HCT116 (cell line): ENCODE data around the gene CDHR3. TPM values are rescaled to one million over a fixed set of nuclear protein-coding genes. Genes with fewer than 3 reads are reported as not detected.

Experiments
- ATAC-seq: fragments of 200-7000 bp; cut with Tn5 transposase; 2 replicates; pipeline ENCODE4 v1.9.1; 2020; ENCODE audit warnings: mild to moderate bottlenecking, moderate library complexity
- BruUV-seq: library from RNA; stranded (reverse); fragments of 400-500 nt; replicated peaks from 2 replicates; lab custom pipeline; 2021; lab: Mats Ljungman, UMichigan
- CTCF ChIA-PET: fragments of 300-600 bp; sonication (Branson Sonifier 250); formaldehyde crosslinking; loops from one replicate; lab custom pipeline; 2021; ENCODE audit warnings: antibody characterized with exemption; lab: Charles Lee
- POLR2A ChIA-PET: fragments of 300-600, 350-600 bp; sonication (Branson Sonifier 250); formaldehyde crosslinking; loops from one replicate; lab custom pipeline; 2021; ENCODE audit warnings: antibody characterized with exemption; lab: Charles Lee
- RAD21 ChIA-PET, 2 experiments: fragments of 300-600 bp; sonication (Branson Sonifier 250); formaldehyde crosslinking; loops; one replicate each; lab custom pipeline; 2023; ENCODE audit warnings: low total read pairs in 2 of 2; ENCODE audit not compliant: uncharacterized antibody in 2 of 2, unreplicated experiment in 2 of 2, low non-redundant PET in 1 of 2; lab: Charles Lee
- DNase-seq: peaks from one replicate; pipeline ENCODE4 v3.0.0-alpha.2; 2010; ENCODE audit warnings: low read depth, low spot score
- H2AFZ ChIP-seq: fragments of 200-600 bp; shearing (Covaris generic), sonication (generic); 2 replicates; pipeline ENCODE4 v1.6.1; 2017; ENCODE audit warnings: low read depth, mixed run types, mixed read lengths, antibody characterized with exemption, low read length; ENCODE audit not compliant: poor library complexity, severe bottlenecking
- H3K27ac ChIP-seq: 2 replicates; pipeline ENCODE4 v1.5.1; 2012; ENCODE audit warnings: low read depth, low read length
- H3K27me3 ChIP-seq: fragments of 200-600 bp; sonication (generic); 2 replicates; pipeline ENCODE4 v1.6.1; 2016; ENCODE audit warnings: mixed run types, low read length, mixed read lengths; ENCODE audit not compliant: insufficient read depth
- H3K36me3 ChIP-seq, 2 experiments: fragments of 200-500 bp in 1 of 2; fragments of 200-600 bp in 1 of 2; sonication (Bioruptor generic) in 1 of 2; sonication (generic) in 1 of 2; 2 replicates each; pipeline versions ENCODE4 v1.5.1 to v1.6.1; 2014 to 2016; ENCODE audit warnings: low read length in 2 of 2, inconsistent platforms in 1 of 2, mixed read lengths in 1 of 2, mixed run types in 1 of 2; ENCODE audit not compliant: insufficient read depth in 2 of 2, control insufficient read depth in 1 of 2
- H3K4me1 ChIP-seq, 2 experiments: fragments of 200-600 bp in 1 of 2; sonication (generic) in 1 of 2; 2 replicates each; pipeline versions ENCODE4 v1.5.1 to v1.6.1; 2012 to 2017; ENCODE audit warnings: low read length in 2 of 2, inconsistent platforms in 1 of 2, mild to moderate bottlenecking in 1 of 2, mixed read lengths in 1 of 2, mixed run types in 1 of 2, moderate library complexity in 1 of 2; ENCODE audit not compliant: insufficient read depth in 2 of 2, control insufficient read depth in 1 of 2
- H3K4me2 ChIP-seq: fragments of 200-600 bp; sonication (generic); 2 replicates; pipeline ENCODE4 v1.6.1; 2017; ENCODE audit warnings: mixed run types, low read length, mixed read lengths
- H3K4me3 ChIP-seq, 2 experiments: fragments of 200-600 bp in 1 of 2; sonication (generic) in 1 of 2; replicated peaks in 1 of 2; 2 replicates each; pipeline ENCODE4 v1.5.1; 2011 to 2016; ENCODE audit warnings: low read length in 2 of 2, control low read depth in 1 of 2, low read depth in 1 of 2, mild to moderate bottlenecking in 1 of 2, mixed read lengths in 1 of 2, mixed run types in 1 of 2
- H3K79me2 ChIP-seq: fragments of 200-600 bp; sonication (generic); 2 replicates; pipeline ENCODE4 v1.6.1; 2017; ENCODE audit warnings: mild to moderate bottlenecking, mixed run types, low read length, moderate library complexity, mixed read lengths; ENCODE audit not compliant: insufficient read depth
- H3K9ac ChIP-seq: fragments of 200-600 bp; sonication (generic); 2 replicates; pipeline ENCODE4 v1.6.1; 2016; ENCODE audit warnings: low read length, mixed read lengths
- H3K9me2 ChIP-seq: fragments of 200-600 bp; sonication (generic), shearing (Covaris generic); 2 replicates; pipeline ENCODE4 v1.6.1; 2017; ENCODE audit warnings: mixed run types, mild to moderate bottlenecking, moderate library complexity; ENCODE audit not compliant: insufficient read depth
- H3K9me3 ChIP-seq, 2 experiments: fragments of 200-500 bp in 1 of 2; fragments of 200-600 bp in 1 of 2; sonication (Bioruptor generic) in 1 of 2; sonication (generic) in 1 of 2; 2 replicates each; pipeline ENCODE4 v1.6.1; 2014 to 2017; ENCODE audit warnings: low read length in 2 of 2, mixed read lengths in 2 of 2, inconsistent platforms in 1 of 2, low read depth in 1 of 2, mild to moderate bottlenecking in 1 of 2, mixed run types in 1 of 2, moderate library complexity in 1 of 2; ENCODE audit not compliant: control insufficient read depth in 1 of 2, insufficient read depth in 1 of 2
- H4K20me1 ChIP-seq: fragments of 200-600 bp; sonication (generic), shearing (Covaris generic); 2 replicates; pipeline ENCODE4 v1.6.1; 2017; ENCODE audit warnings: mixed run types, mild to moderate bottlenecking, moderate library complexity; ENCODE audit not compliant: insufficient read depth
- CBX3 ChIP-seq: IDR thresholded peaks from 2 replicates; pipeline ENCODE4 v1.6.1; 2012; ENCODE audit warnings: low read depth
- ELF1 ChIP-seq: IDR thresholded peaks from 2 replicates; pipeline ENCODE4 v1.6.1; 2012; ENCODE audit warnings: low read depth, borderline replicate concordance
- EZH2 ChIP-seq: fragments of 200-600 bp; sonication (generic); IDR thresholded peaks from 2 replicates; pipeline ENCODE4 v1.6.1; 2017; ENCODE audit warnings: antibody characterized with exemption, mixed run types
- EZH2phosphoT487 ChIP-seq: fragments of 200-600 bp; IDR thresholded peaks from 2 replicates; pipeline ENCODE4 v1.6.1; 2018; ENCODE audit warnings: antibody characterized with exemption, borderline replicate concordance
- FOSL1 ChIP-seq: IDR thresholded peaks from 2 replicates; pipeline ENCODE4 v1.6.1; 2012; ENCODE audit warnings: low read depth
- JUND ChIP-seq: IDR thresholded peaks from 2 replicates; pipeline ENCODE4 v1.6.1; 2012
- MAX ChIP-seq: IDR thresholded peaks from 2 replicates; pipeline ENCODE4 v1.6.1; 2012
- POLR2AphosphoS5 ChIP-seq: IDR thresholded peaks from 2 replicates; pipeline ENCODE4 v1.6.1; 2011; ENCODE audit warnings: mild to moderate bottlenecking, low read depth, low read length, moderate library complexity
- RAD21 ChIP-seq: IDR thresholded peaks from 2 replicates; pipeline ENCODE4 v1.6.1; 2012; ENCODE audit warnings: low read depth, mild to moderate bottlenecking
- SP1 ChIP-seq: IDR thresholded peaks from 2 replicates; pipeline ENCODE4 v1.6.1; 2012; ENCODE audit warnings: low read depth
- YY1 ChIP-seq: IDR thresholded peaks from 2 replicates; pipeline ENCODE4 v1.6.1; 2011; ENCODE audit warnings: low read length, low read depth, moderate library complexity, mild to moderate bottlenecking; ENCODE audit not compliant: insufficient replicate concordance; ENCODE audit errors: extremely low read depth
- ZBTB33 ChIP-seq: IDR thresholded peaks from 2 replicates; pipeline ENCODE4 v1.6.1; 2011; ENCODE audit warnings: mild to moderate bottlenecking, low read length, moderate library complexity; ENCODE audit not compliant: insufficient replicate concordance; ENCODE audit errors: extremely low read depth
- ZFX ChIP-seq: fragments of 450-650 bp; IDR thresholded peaks from 2 replicates; pipeline ENCODE4 v1.6.1; 2017
- ZNF274 ChIP-seq: fragments of 200-500 bp; sonication (Bioruptor generic); IDR thresholded peaks from 2 replicates; pipeline ENCODE4 v1.6.1; 2014; ENCODE audit warnings: mild to moderate bottlenecking, low read depth, low read length, inconsistent platforms
- intact Hi-C: fragments of 100-400 bp; cut with micrococcal nuclease; formaldehyde crosslinking; loops from 2 replicates; pipeline ENCODE4 v1.10.0; 2022
- total RNA-seq: library from RNA; stranded (reverse); gene quantifications from one replicate; pipeline ENCODE4 v1.2.1, GENCODE V29; 2021; ENCODE audit not compliant: unreplicated experiment

Gene CDHR3
- total RNA-seq, 1 experiment from 2014 or later: 5.5 TPM

- intact Hi-C loops: no loop called here
- ChIA-PET RAD21 (no interaction called here), POLR2A (no interaction called here), CTCF (no interaction called here)
- H3K9ac ChIP-seq: no peak overlapping the region
- no peaks in the 10 kb centered on the region for H3K79me2 ChIP-seq
- no peak for TF ChIP-seq ELF1
- no peak for TF ChIP-seq EZH2
- no peak for TF ChIP-seq ZFX
- TF ChIP-seq RAD21: no peak
- DNase-seq (no peak), ATAC-seq (no peak)
- H3K36me3 ChIP-seq: no peaks in the 10 kb centered on the region
- H3K27me3 ChIP-seq: no peaks in the 10 kb centered on the region
- 0 out of 2 replicates have a peak, but pooled peaks cover 2% of the 10 kb centered on the region for H3K9me2 ChIP-seq
- BruUV-seq: no TSS peak
- H3K4me1 ChIP-seq: no peaks in the 10 kb centered on the region
- H3K27ac ChIP-seq: no peak overlapping the region
- H3K4me2 ChIP-seq: no peak overlapping the region
- H3K4me3 ChIP-seq: no peak overlapping the region
- H4K20me1 ChIP-seq: no peaks in the 10 kb centered on the region
- H2AFZ ChIP-seq: no peak overlapping the region
- no peaks in the 10 kb centered on the region for H3K9me3 ChIP-seq
Observed at GRCh38 chr7:106001196-106001595, 38.1 kb downstream of the CDHR3 start.

- H2AFZ ChIP-seq: no peak overlapping the region
- no peaks in the 10 kb centered on the region for H3K9me3 ChIP-seq
- no peaks in the 10 kb centered on the region for H3K79me2 ChIP-seq
- no peak overlapping the region for H3K9ac ChIP-seq
- H3K27ac ChIP-seq: no peak overlapping the region
- H3K27me3 ChIP-seq: no peaks in the 10 kb centered on the region
- TF ChIP-seq MAX (no peak), EZH2phosphoT487 (no peak), POLR2AphosphoS5 (no peak), YY1 (no peak), RAD21 (no peak), JUND (no peak), ZNF274 (no peak), SP1 (no peak), ZFX (no peak), FOSL1 (no peak), CBX3 (no peak), EZH2 (no peak), ZBTB33 (no peak)
- TF ChIP-seq, all 23 proteins: peak for 0
- no TSS peak for BruUV-seq
- intact Hi-C loops: no loop called here
- Histone ChIP-seq H3K36me3 (no peaks in the 10 kb centered on the region), H3K4me1 (no peaks in the 10 kb centered on the region), H3K9me2 (0 out of 2 replicates have a peak, but pooled peaks cover 2% of the 10 kb centered on the region), H3K4me2 (no peak overlapping the region), H3K4me3 (no peak overlapping the region), H4K20me1 (no peaks in the 10 kb centered on the region)
- DNase-seq (no peak), ATAC-seq (no peak)
- ChIA-PET POLR2A (no interaction called here), CTCF (no interaction called here), RAD21 (no interaction called here)
Observed at GRCh38 chr7:106001886-106002285, 38.8 kb downstream of the CDHR3 start.
